CD4-positive, alpha-beta T cell (primary cell): ENCODE measurements around the gene CCDC60. TPM values are rescaled to one million over a fixed set of nuclear protein-coding genes. Genes with fewer than 3 reads are reported as not detected.

ENCODE experiments used
- ATAC-seq: fragments of 200-7000 bp; cut with Tn5 transposase; one replicate; pipeline ENCODE4 v1.10.0; 2022; ENCODE audit warnings: mild to moderate bottlenecking; ENCODE audit not compliant: poor library complexity
- CTCF ChIA-PET: fragments of 350-600 bp; sonication (Branson Sonifier 250); formaldehyde crosslinking; loops from one replicate; lab custom pipeline; 2021; ENCODE audit warnings: antibody characterized with exemption, inconsistent platforms; lab: Charles Lee
- POLR2A ChIA-PET: fragments of 350-600 bp; sonication (Branson Sonifier 250); formaldehyde crosslinking; loops from one replicate; lab custom pipeline; 2021; ENCODE audit warnings: antibody characterized with exemption, inconsistent platforms; lab: Charles Lee
- DNase-seq, 14 experiments: peaks; one replicate each; pipeline ENCODE4 v3.0.0-alpha.2; 2013 to 2020; ENCODE audit warnings: mixed read lengths in 2 of 14
- H3K27ac ChIP-seq, 2 donors: one replicate each; pipeline versions ENCODE4 v1.5.1 to v1.7.0; 2013; ENCODE audit warnings: low read length in 2 of 2, low read depth in 1 of 2, mild to moderate bottlenecking in 1 of 2
- H3K27me3 ChIP-seq, 2 experiments: 1 replicate in 1 of 2; 2 replicates in 1 of 2; pipeline versions ENCODE4 v1.6.1 to v1.7.0; 2013; ENCODE audit warnings: low read length in 2 of 2, control low read depth in 1 of 2, mild to moderate bottlenecking in 1 of 2, moderate library complexity in 1 of 2; ENCODE audit not compliant: insufficient read depth in 2 of 2, control insufficient read depth in 1 of 2
- H3K36me3 ChIP-seq: one replicate; pipeline ENCODE4 v1.6.1; 2013; ENCODE audit warnings: low read length, control low read depth; ENCODE audit not compliant: insufficient read depth
- H3K4me1 ChIP-seq: one replicate; pipeline ENCODE4 v1.6.1; 2013; ENCODE audit warnings: low read length, control low read depth; ENCODE audit not compliant: insufficient read depth
- H3K4me3 ChIP-seq: one replicate; pipeline ENCODE4 v1.5.1; 2013; ENCODE audit warnings: mild to moderate bottlenecking, low read length, moderate library complexity
- H3K9me3 ChIP-seq, 2 experiments: 1 replicate in 1 of 2; 2 replicates in 1 of 2; pipeline versions ENCODE4 v1.6.1 to v1.7.0; 2013; ENCODE audit warnings: low read length in 2 of 2, mild to moderate bottlenecking in 2 of 2, control low read depth in 1 of 2, moderate library complexity in 1 of 2; ENCODE audit not compliant: control insufficient read depth in 1 of 2, insufficient read depth in 1 of 2
- H3K27ac Mint-ChIP-seq: one replicate; pipeline ENCODE4 v1.8.0; 2020; ENCODE audit warnings: mixed read lengths
- H3K27me3 Mint-ChIP-seq: one replicate; pipeline ENCODE4 v1.8.0; 2021; ENCODE audit warnings: mixed read lengths
- H3K36me3 Mint-ChIP-seq: one replicate; pipeline ENCODE4 v1.8.0; 2021; ENCODE audit warnings: low read depth, mixed read lengths
- H3K4me1 Mint-ChIP-seq: one replicate; pipeline ENCODE4 v1.8.0; 2021; ENCODE audit warnings: low read depth, mixed read lengths
- H3K4me3 Mint-ChIP-seq: one replicate; pipeline ENCODE4 v1.8.0; 2020; ENCODE audit warnings: mild to moderate bottlenecking, mixed read lengths
- H3K9me3 Mint-ChIP-seq: one replicate; pipeline ENCODE4 v1.8.0; 2020; ENCODE audit warnings: mixed read lengths
- intact Hi-C, 2 experiments: fragments of 100-400 bp; cut with DNase I in 1 of 2; cut with micrococcal nuclease in 1 of 2; formaldehyde crosslinking; loops; one replicate each; pipeline versions ENCODE4 v1.15.1 to v1.9.0; 2023 to 2025; cut with DNase I, micrococcal nuclease
- total RNA-seq, 174 experiments: library from RNA in 2 of 174; stranded (reverse) in 2 of 174; gene quantifications; one replicate each; pipeline ENCODE4 v1.2.3 and lab custom pipeline; 2021 to 2026
- TF ChIP-seq, protein P1 (sequence below): fragments of 200-600 bp; IDR thresholded peaks from one replicate; pipeline ENCODE4 v1.8.0; 2022; ENCODE audit warnings: antibody characterized with exemption, mild to moderate bottlenecking

Gene CCDC60
- total RNA-seq, 2 experiments from 2014 or later: not detected

DNA sequence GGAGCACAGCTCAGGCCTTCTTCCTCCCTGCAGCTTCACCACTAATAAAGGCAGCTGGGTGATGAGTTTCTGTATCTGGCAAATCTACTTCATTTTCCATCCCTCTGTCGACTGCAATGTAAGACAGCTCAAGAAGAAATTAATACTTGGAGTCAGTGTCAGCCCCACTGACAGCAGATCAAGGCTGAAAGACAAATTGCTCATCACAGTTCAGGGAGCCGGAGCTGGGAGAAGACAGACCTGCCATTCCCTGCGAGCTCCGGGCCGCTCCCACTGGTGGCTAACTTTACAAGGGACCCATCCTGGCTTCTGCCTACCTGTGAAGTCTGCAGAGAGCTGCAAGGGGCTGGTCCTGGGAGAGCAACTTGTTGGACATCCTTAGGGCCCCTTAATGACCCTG lies 49.8 kb downstream of the CCDC60 start:
- TF ChIP-seq, protein P1, sequence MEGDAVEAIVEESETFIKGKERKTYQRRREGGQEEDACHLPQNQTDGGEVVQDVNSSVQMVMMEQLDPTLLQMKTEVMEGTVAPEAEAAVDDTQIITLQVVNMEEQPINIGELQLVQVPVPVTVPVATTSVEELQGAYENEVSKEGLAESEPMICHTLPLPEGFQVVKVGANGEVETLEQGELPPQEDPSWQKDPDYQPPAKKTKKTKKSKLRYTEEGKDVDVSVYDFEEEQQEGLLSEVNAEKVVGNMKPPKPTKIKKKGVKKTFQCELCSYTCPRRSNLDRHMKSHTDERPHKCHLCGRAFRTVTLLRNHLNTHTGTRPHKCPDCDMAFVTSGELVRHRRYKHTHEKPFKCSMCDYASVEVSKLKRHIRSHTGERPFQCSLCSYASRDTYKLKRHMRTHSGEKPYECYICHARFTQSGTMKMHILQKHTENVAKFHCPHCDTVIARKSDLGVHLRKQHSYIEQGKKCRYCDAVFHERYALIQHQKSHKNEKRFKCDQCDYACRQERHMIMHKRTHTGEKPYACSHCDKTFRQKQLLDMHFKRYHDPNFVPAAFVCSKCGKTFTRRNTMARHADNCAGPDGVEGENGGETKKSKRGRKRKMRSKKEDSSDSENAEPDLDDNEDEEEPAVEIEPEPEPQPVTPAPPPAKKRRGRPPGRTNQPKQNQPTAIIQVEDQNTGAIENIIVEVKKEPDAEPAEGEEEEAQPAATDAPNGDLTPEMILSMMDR: no peak
- POLR2A ChIA-PET: no interaction called here
- Histone ChIP-seq H3K9me3 (peaks cover 0 to 4% of the 10 kb centered on the region in 2 experiments), H3K27ac (no peak overlapping the region), H3K27me3 (peaks cover 0 to 1% of the 10 kb centered on the region in 2 experiments), H3K4me3 (no peak overlapping the region), H3K4me1 (no peaks in the 10 kb centered on the region), H3K36me3 (no peaks in the 10 kb centered on the region)
- ATAC-seq: no peak
- no peaks in the 10 kb centered on the region for H3K36me3 Mint-ChIP-seq
- H3K27ac Mint-ChIP-seq: no peak overlapping the region
- H3K4me1 Mint-ChIP-seq: no peaks in the 10 kb centered on the region
- H3K4me3 Mint-ChIP-seq: no peak overlapping the region
- H3K9me3 Mint-ChIP-seq: no peaks in the 10 kb centered on the region
- intact Hi-C loops: no loop called here
- CTCF ChIA-PET: no interaction called here
- no peak for DNase-seq
- H3K27me3 Mint-ChIP-seq: peaks cover 4% of the 10 kb centered on the region

DNA sequence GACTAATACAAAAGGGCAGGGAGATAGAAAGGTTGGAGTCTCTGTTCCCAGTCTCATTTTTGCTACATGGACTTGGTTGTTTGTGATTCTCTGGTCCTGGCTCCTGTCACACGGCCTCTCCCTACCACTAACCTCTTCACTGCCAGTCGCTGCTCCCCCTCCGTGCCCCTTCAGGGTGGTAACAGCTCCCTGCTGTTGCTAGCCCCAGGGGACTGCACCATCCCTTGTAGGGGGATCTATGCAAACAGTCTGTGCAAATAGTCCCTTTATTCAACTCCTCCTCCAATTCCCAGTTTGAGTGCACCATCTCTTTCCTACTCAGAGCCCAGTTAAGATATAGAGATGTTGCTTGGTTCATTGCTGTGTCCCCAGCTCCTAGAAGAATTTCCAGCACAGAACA lies 51.1 kb downstream of the CCDC60 start:
- Histone ChIP-seq H3K4me3 (no peak overlapping the region), H3K27ac (no peak overlapping the region), H3K9me3 (peaks cover 0 to 4% of the 10 kb centered on the region in 2 experiments), H3K36me3 (no peaks in the 10 kb centered on the region), H3K27me3 (peaks cover 0 to 5% of the 10 kb centered on the region in 2 experiments), H3K4me1 (no peaks in the 10 kb centered on the region)
- peaks cover 4% of the 10 kb centered on the region for H3K27me3 Mint-ChIP-seq
- TF ChIP-seq, protein P1: no peak
- intact Hi-C loops: no loop called here
- no peaks in the 10 kb centered on the region for H3K4me1 Mint-ChIP-seq
- ATAC-seq (no peak), DNase-seq (no peak)
- H3K4me3 Mint-ChIP-seq: no peak overlapping the region
- no peak overlapping the region for H3K27ac Mint-ChIP-seq
- CTCF ChIA-PET: no interaction called here
- H3K9me3 Mint-ChIP-seq: no peaks in the 10 kb centered on the region
- H3K36me3 Mint-ChIP-seq: no peaks in the 10 kb centered on the region
- POLR2A ChIA-PET: no interaction called here

GRCh38 chr12:119389687-119390086 lies 55.2 kb downstream of the CCDC60 start:
- Histone ChIP-seq H3K4me3 (no peak overlapping the region), H3K4me1 (no peaks in the 10 kb centered on the region), H3K36me3 (no peaks in the 10 kb centered on the region), H3K9me3 (peaks cover 0 to 4% of the 10 kb centered on the region in 2 experiments), H3K27ac (no peak overlapping the region), H3K27me3 (peaks cover 0 to 5% of the 10 kb centered on the region in 2 experiments)
- H3K4me1 Mint-ChIP-seq: no peaks in the 10 kb centered on the region
- no peak overlapping the region for H3K27ac Mint-ChIP-seq
- H3K9me3 Mint-ChIP-seq: no peaks in the 10 kb centered on the region
- TF ChIP-seq, protein P1: no peak
- no peak overlapping the region for H3K4me3 Mint-ChIP-seq
- peaks cover 10% of the 10 kb centered on the region for H3K27me3 Mint-ChIP-seq
- intact Hi-C loops: no loop called here
- ChIA-PET POLR2A (no interaction called here), CTCF (no interaction called here)
- DNase-seq (no peak), ATAC-seq (no peak)
- no peaks in the 10 kb centered on the region for H3K36me3 Mint-ChIP-seq
